DND-41 (cell line): ENCODE measurements around the gene SEMA6B.

Source experiments
- ATAC-seq: fragments of 200-7000 bp; cut with Tn5 transposase; 3 replicates; pipeline ENCODE4 v1.9.1; 2021; ENCODE audit warnings: low read depth; ENCODE audit not compliant: insufficient read depth
- DNase-seq: peaks from one replicate; pipeline ENCODE4 v3.0.0-alpha.2; 2020
- H2AFZ ChIP-seq: 2 replicates; pipeline ENCODE4 v1.6.0; 2012; ENCODE audit warnings: low read depth, low read length
- H3K27ac ChIP-seq: 2 replicates; pipeline ENCODE4 v1.5.1; 2012; ENCODE audit warnings: low read length, inconsistent platforms
- H3K27me3 ChIP-seq: fragments of 200-600 bp; sonication (generic); 2 replicates; pipeline ENCODE4 v1.6.0; 2012; ENCODE audit warnings: low read length, mild to moderate bottlenecking, inconsistent platforms; ENCODE audit not compliant: insufficient read depth, poor library complexity
- H3K36me3 ChIP-seq: 2 replicates; pipeline ENCODE4 v1.5.1; 2012; ENCODE audit warnings: low read length, inconsistent platforms; ENCODE audit not compliant: insufficient read depth
- H3K4me1 ChIP-seq: 2 replicates; pipeline ENCODE4 v1.5.1; 2012; ENCODE audit warnings: mild to moderate bottlenecking, low read length; ENCODE audit not compliant: insufficient read depth
- H3K4me2 ChIP-seq: 2 replicates; pipeline ENCODE4 v1.6.0; 2012; ENCODE audit warnings: mild to moderate bottlenecking, moderate library complexity, low read length, inconsistent platforms; ENCODE audit not compliant: insufficient read depth
- H3K4me3 ChIP-seq, 2 experiments: fragments of 200-600 bp in 1 of 2; shearing (Covaris generic) in 1 of 2; 2 replicates each; pipeline ENCODE4 v1.5.1; 2012 to 2016; ENCODE audit warnings: inconsistent platforms in 2 of 2, low read length in 2 of 2, mild to moderate bottlenecking in 2 of 2, low read depth in 1 of 2, moderate library complexity in 1 of 2
- H3K79me2 ChIP-seq: 2 replicates; pipeline ENCODE4 v1.6.0; 2012; ENCODE audit warnings: low read length, inconsistent platforms; ENCODE audit not compliant: insufficient read depth
- H3K9ac ChIP-seq: 2 replicates; pipeline ENCODE4 v1.6.0; 2012; ENCODE audit warnings: low read depth, mild to moderate bottlenecking, inconsistent platforms, low read length, moderate library complexity
- H3K9me3 ChIP-seq: 2 replicates; pipeline ENCODE4 v1.5.1; 2012; ENCODE audit warnings: low read length, moderate library complexity, mild to moderate bottlenecking, inconsistent platforms; ENCODE audit not compliant: insufficient read depth, severe bottlenecking
- H4K20me1 ChIP-seq: 2 replicates; pipeline ENCODE4 v1.6.0; 2012; ENCODE audit warnings: low read length; ENCODE audit not compliant: insufficient read depth
- CTCF ChIP-seq: IDR thresholded peaks from 2 replicates; pipeline ENCODE4 v1.5.1; 2012; ENCODE audit warnings: borderline replicate concordance, low read length, moderate library complexity, mild to moderate bottlenecking; ENCODE audit not compliant: poor library complexity, severe bottlenecking; ENCODE audit errors: extremely low read depth
- EZH2 ChIP-seq: IDR thresholded peaks from 3 replicates; pipeline ENCODE4 v1.6.1; 2012; ENCODE audit warnings: borderline replicate concordance, low read depth, mild to moderate bottlenecking, moderate library complexity, low read length, inconsistent platforms; ENCODE audit not compliant: severe bottlenecking

Gene SEMA6B

GRCh38 chr19:4499318-4499717, 60.2 kb downstream of the SEMA6B start:
- no peak for TF ChIP-seq EZH2
- no peak for TF ChIP-seq CTCF
- Histone ChIP-seq H3K27ac (no peak overlapping the region), H2AFZ (no peak overlapping the region), H4K20me1 (0 out of 2 replicates have a peak, but pooled peaks cover 4% of the 10 kb centered on the region), H3K9ac (no peak overlapping the region), H3K9me3 (no peaks in the 10 kb centered on the region), H3K79me2 (no peaks in the 10 kb centered on the region), H3K36me3 (peaks cover 74% of the 10 kb centered on the region), H3K4me3 (no peak overlapping the region), H3K4me2 (no peak overlapping the region), H3K27me3 (no peaks in the 10 kb centered on the region), H3K4me1 (no peaks in the 10 kb centered on the region)
- no peak for DNase-seq
- ATAC-seq: no peak

- Histone ChIP-seq H3K4me1 (no peaks in the 10 kb centered on the region), H3K4me2 (no peak overlapping the region), H3K79me2 (no peaks in the 10 kb centered on the region), H3K9me3 (no peaks in the 10 kb centered on the region), H3K9ac (no peak overlapping the region), H2AFZ (no peak overlapping the region), H4K20me1 (0 out of 2 replicates have a peak, but pooled peaks cover 4% of the 10 kb centered on the region), H3K36me3 (peaks cover 78% of the 10 kb centered on the region), H3K4me3 (no peak overlapping the region), H3K27ac (no peak overlapping the region), H3K27me3 (no peaks in the 10 kb centered on the region)
- ATAC-seq (no peak), DNase-seq (no peak)
- no peak for TF ChIP-seq CTCF
- no peak for TF ChIP-seq EZH2
Measured at GRCh38 chr19:4498694-4499093, 60.8 kb downstream of the SEMA6B start.

- Histone ChIP-seq H3K4me2 (no peak overlapping the region), H3K9me3 (no peaks in the 10 kb centered on the region), H3K4me3 (no peak overlapping the region), H3K9ac (no peak overlapping the region), H4K20me1 (peaks cover 8% of the 10 kb centered on the region; the same call in 1 of the 2 replicates), H3K27me3 (no peaks in the 10 kb centered on the region), H3K79me2 (no peaks in the 10 kb centered on the region), H3K27ac (no peak overlapping the region), H3K4me1 (no peaks in the 10 kb centered on the region), H2AFZ (no peak overlapping the region), H3K36me3 (peaks cover 78% of the 10 kb centered on the region)
- ATAC-seq (no peak), DNase-seq (no peak)
- TF ChIP-seq CTCF: no peak
- no peak for TF ChIP-seq EZH2
Measured at GRCh38 chr19:4497770-4498389, 61.6 kb downstream of the SEMA6B start.
